H1 (cell line): Measurements from ENCODE around the gene CIROP. TPM values are rescaled to one million over a fixed set of nuclear protein-coding genes. Genes with fewer than 3 reads are reported as not detected.

ENCODE experiments used
- CTCF ChIA-PET: fragments of 300-600 bp; sonication (Branson Sonifier 250); formaldehyde crosslinking; loops from one replicate; lab custom pipeline; 2021; ENCODE audit not compliant: partially characterized antibody; lab: Charles Lee
- POLR2A ChIA-PET: fragments of 300-600 bp; sonication (Branson Sonifier 250); formaldehyde crosslinking; loops from one replicate; lab custom pipeline; 2021; ENCODE audit warnings: inconsistent platforms; ENCODE audit not compliant: partially characterized antibody; lab: Charles Lee
- DNase-seq, 2 experiments: peaks; one replicate each; pipeline versions ENCODE4 v3.0.0 to v3.0.0-alpha.2; 2010 to 2022; ENCODE audit warnings: low spot score in 2 of 2, low read depth in 1 of 2, mixed read lengths in 1 of 2
- FAIRE-seq: peaks from 2 replicates; lab custom pipeline; 2011; peaks lifted over from hg19 to GRCh38; lab: Jason Lieb, UNC
- H2AFZ ChIP-seq: 2 replicates; pipeline ENCODE4 v1.8.1; 2012; ENCODE audit warnings: low read length, inconsistent platforms
- H2AK5ac ChIP-seq: 2 replicates; pipeline ENCODE4 v1.6.1; 2013; ENCODE audit warnings: low read depth, low read length
- H2BK120ac ChIP-seq: replicated peaks from 2 replicates; pipeline ENCODE3; 2013; ENCODE audit warnings: low read depth, low read length, inconsistent platforms
- H2BK12ac ChIP-seq: 2 replicates; pipeline ENCODE4 v1.6.1; 2013; ENCODE audit warnings: low read depth, low read length
- H2BK15ac ChIP-seq: 2 replicates; pipeline ENCODE4 v1.6.1; 2013; ENCODE audit warnings: low read length
- H2BK20ac ChIP-seq: 2 replicates; pipeline ENCODE4 v1.6.1; 2013; ENCODE audit warnings: low read length
- H2BK5ac ChIP-seq: 2 replicates; pipeline ENCODE4 v1.6.1; 2013; ENCODE audit warnings: low read depth, low read length
- H3K14ac ChIP-seq: 2 replicates; pipeline ENCODE4 v1.6.1; 2013; ENCODE audit warnings: inconsistent platforms; ENCODE audit not compliant: insufficient read length
- H3K18ac ChIP-seq: 2 replicates; pipeline ENCODE4 v1.6.1; 2013; ENCODE audit warnings: low read length; ENCODE audit errors: extremely low read depth
- H3K23ac ChIP-seq: 2 replicates; pipeline ENCODE4 v1.6.1; 2013; ENCODE audit warnings: inconsistent platforms; ENCODE audit not compliant: insufficient read length
- H3K23me2 ChIP-seq: 2 replicates; pipeline ENCODE4 v1.6.1; 2013; ENCODE audit warnings: low read depth, low read length
- H3K27ac ChIP-seq: 2 replicates; pipeline ENCODE4 v1.6.1; 2011; ENCODE audit warnings: low read depth, low read length, inconsistent platforms
- H3K27me3 ChIP-seq, 4 experiments: replicated peaks in 1 of 4; 1 replicate in 1 of 4; 2 replicates in 3 of 4; pipeline versions ENCODE4 v1.6.1 to v1.8.1; 2011 to 2013; ENCODE audit warnings: low read length in 3 of 4, mild to moderate bottlenecking in 3 of 4, inconsistent platforms in 2 of 4, mixed read lengths in 2 of 4, moderate library complexity in 1 of 4; ENCODE audit not compliant: control insufficient read depth in 3 of 4, insufficient read depth in 3 of 4; ENCODE audit errors: extremely low read depth in 1 of 4
- H3K36me3 ChIP-seq, 4 experiments: 2 replicates each; pipeline versions ENCODE4 v1.6.1 to v1.8.1; 2011 to 2013; ENCODE audit warnings: mild to moderate bottlenecking in 4 of 4, low read length in 3 of 4, moderate library complexity in 2 of 4, control low read depth in 1 of 4, inconsistent platforms in 1 of 4; ENCODE audit not compliant: insufficient read depth in 4 of 4, control insufficient read depth in 2 of 4
- H3K4ac ChIP-seq: replicated peaks from 2 replicates; pipeline ENCODE3; 2013; ENCODE audit warnings: low read length, low read depth, mixed read lengths, inconsistent platforms; ENCODE audit not compliant: insufficient read length
- H3K4me1 ChIP-seq, 4 experiments: replicated peaks in 1 of 4; 1 replicate in 1 of 4; 2 replicates in 3 of 4; pipeline versions ENCODE4 v1.6.1 to v1.8.1; 2011 to 2013; ENCODE audit warnings: low read length in 3 of 4, inconsistent platforms in 2 of 4, mixed read lengths in 1 of 4; ENCODE audit not compliant: insufficient read depth in 4 of 4, control insufficient read depth in 3 of 4
- H3K4me2 ChIP-seq, 2 experiments: 2 replicates each; pipeline versions ENCODE4 v1.6.1 to v1.8.1; 2011 to 2013; ENCODE audit warnings: low read depth in 2 of 2, low read length in 2 of 2, control low read depth in 1 of 2, inconsistent platforms in 1 of 2, mild to moderate bottlenecking in 1 of 2; ENCODE audit not compliant: insufficient read depth in 1 of 2
- H3K4me3 ChIP-seq, 4 experiments: fragments of 200-600, 300-600 bp in 1 of 4; sonication (generic), shearing (Covaris generic), sonication (Bioruptor Twin) in 1 of 4; 2 replicates each; pipeline versions ENCODE4 v1.5.1 to v1.8.1; 2011 to 2016; ENCODE audit warnings: low read length in 4 of 4, low read depth in 3 of 4, control low read depth in 2 of 4, inconsistent platforms in 2 of 4, mild to moderate bottlenecking in 2 of 4, mixed read lengths in 1 of 4, moderate library complexity in 1 of 4; ENCODE audit not compliant: insufficient read depth in 2 of 4; ENCODE audit errors: extremely low read depth in 1 of 4
- H3K56ac ChIP-seq: replicated peaks from 2 replicates; pipeline ENCODE3; 2013; ENCODE audit warnings: low read depth, mild to moderate bottlenecking, mixed read lengths, low read length, inconsistent platforms; ENCODE audit not compliant: insufficient read length
- H3K79me1 ChIP-seq: 2 replicates; pipeline ENCODE4 v1.6.1; 2013; ENCODE audit warnings: low read depth, low read length, control low read depth
- H3K79me2 ChIP-seq, 2 experiments: 2 replicates each; pipeline versions ENCODE4 v1.6.1 to v1.8.1; 2012 to 2013; ENCODE audit warnings: low read length in 2 of 2, mild to moderate bottlenecking in 2 of 2, inconsistent platforms in 1 of 2; ENCODE audit not compliant: insufficient read depth in 2 of 2, control insufficient read depth in 1 of 2
- H3K9ac ChIP-seq, 4 experiments: replicated peaks in 1 of 4; 1 replicate in 1 of 4; 2 replicates in 3 of 4; pipeline versions ENCODE4 v1.6.1 to v1.8.1; 2011 to 2013; ENCODE audit warnings: low read depth in 3 of 4, low read length in 3 of 4, control low read depth in 2 of 4, mild to moderate bottlenecking in 2 of 4, moderate library complexity in 2 of 4, inconsistent platforms in 1 of 4; ENCODE audit errors: extremely low read depth in 1 of 4
- H3K9me3 ChIP-seq, 2 experiments: 2 replicates each; pipeline versions ENCODE4 v1.6.1 to v1.8.1; 2012 to 2013; ENCODE audit warnings: mild to moderate bottlenecking in 2 of 2, moderate library complexity in 2 of 2, control low read depth in 1 of 2, inconsistent platforms in 1 of 2, low read depth in 1 of 2, low read length in 1 of 2, mixed read lengths in 1 of 2; ENCODE audit not compliant: insufficient read depth in 2 of 2
- H4K20me1 ChIP-seq, 2 experiments: replicated peaks in 1 of 2; 2 replicates each; pipeline versions ENCODE3 to v1.8.1; 2011 to 2013; ENCODE audit warnings: inconsistent platforms in 2 of 2, low read length in 2 of 2, mild to moderate bottlenecking in 1 of 2; ENCODE audit not compliant: insufficient read depth in 2 of 2, control insufficient read depth in 1 of 2
- H4K5ac ChIP-seq: 2 replicates; pipeline ENCODE4 v1.6.1; 2013; ENCODE audit warnings: low read length, low read depth, mixed read lengths, inconsistent platforms; ENCODE audit not compliant: insufficient read length
- H4K8ac ChIP-seq: 2 replicates; pipeline ENCODE4 v1.8.0; 2013; ENCODE audit warnings: mild to moderate bottlenecking, moderate library complexity, low read length, inconsistent platforms; ENCODE audit not compliant: insufficient read depth; ENCODE audit errors: extremely low read depth
- H4K91ac ChIP-seq: replicated peaks from 2 replicates; pipeline ENCODE3; 2013; ENCODE audit warnings: low read length, mixed read lengths, inconsistent platforms; ENCODE audit not compliant: insufficient read length
- EP300 ChIP-seq, 2 experiments: IDR thresholded peaks; 1 replicate in 1 of 2; 2 replicates in 1 of 2; pipeline ENCODE4 v1.6.1; 2011 to 2012; ENCODE audit warnings: low read depth in 2 of 2, low read length in 2 of 2, mild to moderate bottlenecking in 2 of 2, borderline replicate concordance in 1 of 2, inconsistent platforms in 1 of 2, moderate library complexity in 1 of 2
- POLR2A ChIP-seq, 2 experiments: IDR thresholded peaks; 1 replicate in 1 of 2; 2 replicates in 1 of 2; pipeline ENCODE4 v1.6.1; 2011; ENCODE audit warnings: low read depth in 2 of 2, low read length in 2 of 2, mild to moderate bottlenecking in 2 of 2; ENCODE audit errors: control extremely low read depth in 1 of 2
- SIN3A ChIP-seq, 2 experiments: IDR thresholded peaks in 1 of 2; conservative IDR thresholded peaks in 1 of 2; 2 replicates each; pipeline ENCODE4 v1.6.1; 2011 to 2012; ENCODE audit warnings: low read length in 2 of 2, improper control_type of control experiment in 1 of 2, low read depth in 1 of 2, mild to moderate bottlenecking in 1 of 2
- ZNF274 ChIP-seq: IDR thresholded peaks from 2 replicates; pipeline ENCODE4 v1.7.0; 2012; ENCODE audit warnings: low read length, borderline replicate concordance; ENCODE audit errors: extremely low read depth
- WGBS, 2 experiments: shearing (Covaris generic) in 1 of 2; methylation state at CpG; one replicate each; pipeline versions ENCODE4 v1.1.6 to v1.1.7; 2013 to 2015; ENCODE audit warnings: low lambda C conversion rate in 2 of 2, mixed read lengths in 2 of 2, inconsistent platforms in 1 of 2, low coverage in 1 of 2, missing lambda C conversion rate in 1 of 2; ENCODE audit not compliant: insufficient replicate concordance in 2 of 2, insufficient coverage in 1 of 2, insufficient read length in 1 of 2; ENCODE audit errors: extremely low coverage in 1 of 2, missing lambda C conversion rate in 1 of 2; 5-methylcytosine and 5-hydroxymethylcytosine counted together
- polyA plus RNA-seq, 7 experiments: library from polyadenylated mRNA; depleted of rRNA in 3 of 7; stranded (reverse) in 5 of 7; unstranded in 2 of 7; fragments of >200 nt in 5 of 7; fragments of 200-250 nt in 2 of 7; gene quantifications; 1 replicate in 5 of 7; 2 replicates in 1 of 7; 4 replicates in 1 of 7; pipeline versions ENCODE4 v1.2.1 to v1.2.3, GENCODE V29; 2011 to 2013; ENCODE audit warnings: missing spikeins in 2 of 7, mixed read lengths in 2 of 7
- total RNA-seq: library from RNA; stranded (reverse); fragmentation: NEBNext Ultra II Directional; extraction: Animal tissue kit (Norgen Biotek cat#: 25700); gene quantifications from 2 replicates; pipeline ENCODE4 v1.2.1, GENCODE V29; 2021
- TF ChIP-seq, protein P1 (sequence below): IDR thresholded peaks from 2 replicates; pipeline ENCODE4 v1.6.1; 2012; ENCODE audit warnings: inconsistent platforms
- TF ChIP-seq, protein P2 (sequence below): IDR thresholded peaks from 2 replicates; pipeline ENCODE4 v1.6.1; 2012; ENCODE audit warnings: inconsistent platforms

The CIROP gene
- total and polyA plus RNA-seq, 2 of the 8 experiments (the other 6 are each of a cell fraction or from before 2014, with no cell fraction given): 0.06 TPM; not detected in 1

DNA sequence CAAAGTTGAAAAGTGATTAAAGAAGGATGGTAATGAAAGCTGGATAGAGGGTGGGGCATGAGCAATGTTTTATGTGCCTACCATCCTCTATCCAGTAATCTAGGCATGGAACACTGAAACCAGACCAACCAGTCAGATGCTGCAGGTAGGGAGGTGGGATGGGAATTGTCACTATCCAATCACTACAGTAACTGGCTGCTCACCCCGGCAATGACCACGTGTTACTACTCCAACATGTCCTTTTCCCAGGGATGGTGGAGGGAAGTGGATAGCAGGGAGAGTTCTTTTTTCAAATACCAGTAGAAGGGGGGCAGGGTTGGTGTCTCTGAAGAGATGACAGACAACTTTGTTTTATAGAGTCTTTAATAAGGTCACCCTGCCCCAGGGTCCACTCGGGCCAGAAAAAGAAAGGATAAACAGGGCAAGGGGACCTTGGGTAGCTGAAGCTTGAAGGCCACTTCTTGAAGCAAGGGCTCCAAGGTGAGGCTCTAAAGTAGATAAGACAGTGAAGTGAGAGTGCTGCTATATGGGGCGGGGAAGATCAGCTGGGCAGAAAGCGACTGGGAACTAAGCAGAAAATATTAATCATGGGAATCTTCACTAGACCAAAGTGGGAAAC lies 32.8 kb downstream of the CIROP start:
- Histone ChIP-seq H3K4me1 (peaks cover 5 to 25% (median 15%) of the 10 kb centered on the region in 4 experiments; a peak in 6 of 7 replicates), H2BK15ac (no peak overlapping the region), H3K79me1 (peaks cover 2% of the 10 kb centered on the region), H2BK5ac (0 out of 2 replicates have a peak overlapping the region, but pooled peaks have one; percentile 1), H2BK20ac (no peak overlapping the region), H4K91ac (no peak overlapping the region), H3K9me3 (no peaks in the 10 kb centered on the region), H3K14ac (no peak overlapping the region), H3K27me3 (no peaks in the 10 kb centered on the region), H3K36me3 (peaks cover 16 to 55% (median 38%) of the 10 kb centered on the region in 4 experiments), H3K4me2 (peak overlapping the region; percentile 63 to 99), H2BK12ac (no peak overlapping the region), H2AFZ (no peak overlapping the region), H4K8ac (no peak overlapping the region), H3K23me2 (peaks cover 14% of the 10 kb centered on the region), H3K56ac (no peak overlapping the region), H3K27ac (no peak overlapping the region), H3K4me3 (peak overlapping the region in 3 of 4 experiments; percentile 9 to 98 (median 93); a peak in 4 of 8 replicates), H3K4ac (no peak overlapping the region), H2AK5ac (no peak overlapping the region), H3K9ac (no peak overlapping the region), H3K79me2 (peaks cover 23 to 46% of the 10 kb centered on the region in 2 experiments), H3K18ac (peak overlapping the region; percentile 17; the same call in 1 of the 2 replicates), H2BK120ac (no peak overlapping the region), H3K23ac (no peak overlapping the region), H4K5ac (peak overlapping the region; percentile 8), H4K20me1 (peaks cover 10 to 14% of the 10 kb centered on the region in 2 experiments)
- ChIA-PET CTCF (interaction anchor here (0.6 to 3.0 kb wide), 13 partner anchors 9 to 1038 kb away, joined by 3 to 15 read pairs (median 3); partner anchors contain the start of gene CDH24), POLR2A (interaction anchor here (0.8 to 4.0 kb wide), 30 partner anchors 9 to 143 kb away, joined by 3 to 37 read pairs (median 5); partner anchors contain the start of genes ACIN1, AJUBA, C14orf119 and CIROP)
- FAIRE-seq (peak; percentile 36), DNase-seq (no peak)
- WGBS, 2 experiments: 56% methylated on average over 5 of the region's 5 CpGs; no CpG with 5 or more reads in 1 of the 2 experiments
- TF ChIP-seq EP300 (IDR thresholded peaks at IDR 0.05; ENCODE audit: borderline replicate concordance in 1 of 2, low read depth in 2 of 2, low read length in 2 of 2) (no peak), SIN3A (conservative IDR thresholded peaks at IDR 0.05 in 1 of 2, IDR thresholded peaks at IDR 0.05 in 1 of 2; ENCODE audit: low read depth in 1 of 2, low read length in 2 of 2) (0 out of 4 replicates have a peak, but pooled peaks of 1 of the 2 experiments have one; percentile 17), POLR2A (IDR thresholded peaks at IDR 0.05; ENCODE audit: control extremely low read depth in 1 of 2, low read depth in 2 of 2, low read length in 2 of 2) (peak in 1 of 2 experiments; percentile 15; a peak in 1 of 3 replicates), ZNF274 (no peak)
- TF ChIP-seq, protein P1, sequence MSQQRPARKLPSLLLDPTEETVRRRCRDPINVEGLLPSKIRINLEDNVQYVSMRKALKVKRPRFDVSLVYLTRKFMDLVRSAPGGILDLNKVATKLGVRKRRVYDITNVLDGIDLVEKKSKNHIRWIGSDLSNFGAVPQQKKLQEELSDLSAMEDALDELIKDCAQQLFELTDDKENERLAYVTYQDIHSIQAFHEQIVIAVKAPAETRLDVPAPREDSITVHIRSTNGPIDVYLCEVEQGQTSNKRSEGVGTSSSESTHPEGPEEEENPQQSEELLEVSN: no peak
- TF ChIP-seq, protein P2, sequence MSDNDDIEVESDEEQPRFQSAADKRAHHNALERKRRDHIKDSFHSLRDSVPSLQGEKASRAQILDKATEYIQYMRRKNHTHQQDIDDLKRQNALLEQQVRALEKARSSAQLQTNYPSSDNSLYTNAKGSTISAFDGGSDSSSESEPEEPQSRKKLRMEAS: peak; percentile 72
